Measurements from ENCODE around the gene VWDE.

VWDE gene

GRCh38 chr7:12369072-12369471 is 34.6 kb downstream of the VWDE start:
- no peak overlapping the region for H3K27ac ChIP-seq
- TF ChIP-seq ZFX (IDR thresholded peaks at IDR 0.05) = no peak
- TF ChIP-seq, protein P1, sequence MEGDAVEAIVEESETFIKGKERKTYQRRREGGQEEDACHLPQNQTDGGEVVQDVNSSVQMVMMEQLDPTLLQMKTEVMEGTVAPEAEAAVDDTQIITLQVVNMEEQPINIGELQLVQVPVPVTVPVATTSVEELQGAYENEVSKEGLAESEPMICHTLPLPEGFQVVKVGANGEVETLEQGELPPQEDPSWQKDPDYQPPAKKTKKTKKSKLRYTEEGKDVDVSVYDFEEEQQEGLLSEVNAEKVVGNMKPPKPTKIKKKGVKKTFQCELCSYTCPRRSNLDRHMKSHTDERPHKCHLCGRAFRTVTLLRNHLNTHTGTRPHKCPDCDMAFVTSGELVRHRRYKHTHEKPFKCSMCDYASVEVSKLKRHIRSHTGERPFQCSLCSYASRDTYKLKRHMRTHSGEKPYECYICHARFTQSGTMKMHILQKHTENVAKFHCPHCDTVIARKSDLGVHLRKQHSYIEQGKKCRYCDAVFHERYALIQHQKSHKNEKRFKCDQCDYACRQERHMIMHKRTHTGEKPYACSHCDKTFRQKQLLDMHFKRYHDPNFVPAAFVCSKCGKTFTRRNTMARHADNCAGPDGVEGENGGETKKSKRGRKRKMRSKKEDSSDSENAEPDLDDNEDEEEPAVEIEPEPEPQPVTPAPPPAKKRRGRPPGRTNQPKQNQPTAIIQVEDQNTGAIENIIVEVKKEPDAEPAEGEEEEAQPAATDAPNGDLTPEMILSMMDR (conservative IDR thresholded peaks at IDR 0.05) = no peak

DNA sequence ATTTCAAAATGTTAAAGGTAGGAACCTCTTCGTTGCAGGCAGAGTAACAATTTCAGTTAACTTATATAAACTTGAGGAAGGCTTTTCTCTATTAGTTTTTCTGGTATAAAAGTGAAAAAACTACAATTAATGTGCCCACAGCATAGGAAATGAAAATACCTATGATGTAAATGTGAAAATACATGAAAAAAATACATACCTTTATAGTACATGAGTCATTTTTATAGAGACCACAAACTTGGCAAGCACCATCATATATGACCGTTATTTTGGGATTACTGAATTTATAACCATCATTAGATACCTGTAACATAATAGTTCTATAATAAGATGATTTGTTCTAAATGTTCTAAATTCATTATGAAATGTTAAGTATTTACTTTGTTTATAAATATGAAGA is 42.7 kb downstream of the VWDE start:
- no peak for TF ChIP-seq ZFX (IDR thresholded peaks at IDR 0.05)
- TF ChIP-seq, protein P1 (conservative IDR thresholded peaks at IDR 0.05) = no peak
- H3K27ac ChIP-seq = no peak overlapping the region

- TF ChIP-seq ZFX (IDR thresholded peaks at IDR 0.05) = no peak
- TF ChIP-seq, protein P1 (conservative IDR thresholded peaks at IDR 0.05) = no peak
These were observed 45.0 kb downstream of the VWDE start for GRCh38 chr7:12358694-12359093.

DNA sequence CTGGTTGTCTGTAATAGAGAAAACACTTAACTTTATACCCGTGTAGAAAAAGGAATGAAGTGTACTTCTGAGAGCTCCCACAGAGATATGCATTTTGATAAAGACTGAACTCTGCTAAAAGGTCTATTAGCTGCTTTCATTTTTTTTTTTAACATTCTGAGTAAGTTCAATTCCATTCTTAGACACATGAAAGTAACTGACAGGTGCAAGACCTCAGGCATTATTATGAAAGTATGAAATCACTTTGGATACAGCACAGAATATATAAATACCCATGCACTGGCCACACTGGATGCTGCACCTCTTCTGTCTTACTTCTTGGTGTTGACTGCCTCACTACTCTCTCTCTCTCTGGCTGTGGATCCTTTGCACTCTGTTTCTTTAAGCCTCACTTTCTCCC is 46.2 kb downstream of the VWDE start:
- TF ChIP-seq, protein P1 (conservative IDR thresholded peaks at IDR 0.05) = no peak
- TF ChIP-seq ZFX (IDR thresholded peaks at IDR 0.05) = no peak

More at GRCh38 chr7:12358694-12359093, 45.0 kb downstream of the VWDE start:
- H3K27ac ChIP-seq = no peak overlapping the region

GRCh38 chr7:12351843-12352242 is 51.8 kb downstream of the VWDE start:
- TF ChIP-seq, protein P1 (conservative IDR thresholded peaks at IDR 0.05) = no peak
- no peak for TF ChIP-seq ZFX (IDR thresholded peaks at IDR 0.05)
- no peak overlapping the region for H3K27ac ChIP-seq

More for the DNA sequence above, 46.2 kb downstream of the VWDE start:
- no peak overlapping the region for H3K27ac ChIP-seq

GRCh38 chr7:12350971-12351370 is 52.7 kb downstream of the VWDE start:
- H3K27ac ChIP-seq = no peak overlapping the region
- TF ChIP-seq, protein P1 (conservative IDR thresholded peaks at IDR 0.05) = no peak
- no peak for TF ChIP-seq ZFX (IDR thresholded peaks at IDR 0.05)

GRCh38 chr7:12337095-12337494 is 66.6 kb downstream of the VWDE start:
- no peak overlapping the region for H3K27ac ChIP-seq
- TF ChIP-seq, protein P1 (conservative IDR thresholded peaks at IDR 0.05) = no peak
